GM12878 (cell line): Measurements from ENCODE around the gene TRABD. TPM values are rescaled to one million over a fixed set of nuclear protein-coding genes. Genes with fewer than 3 reads are reported as not detected.

ENCODE experiments used
- ATAC-seq: fragments of 200-7000 bp; cut with Tn5 transposase; 3 replicates; pipeline ENCODE4 v1.9.1; 2020; ENCODE audit warnings: mild to moderate bottlenecking, moderate library complexity
- BruUV-seq: library from RNA; stranded (reverse); fragments of 400-500 nt; replicated peaks from 2 replicates; lab custom pipeline; 2021; lab: Mats Ljungman, UMichigan
- CTCF ChIA-PET: fragments of 300-600 bp; sonication (Branson Sonifier 250); formaldehyde crosslinking; extraction: SDS; loops from one replicate; lab custom pipeline; 2021; ENCODE audit warnings: inconsistent platforms; lab: Yijun Ruan, JAX
- POLR2A ChIA-PET: fragments of 350-600 bp; formaldehyde crosslinking; extraction: SDS; loops from one replicate; lab custom pipeline; 2021; ENCODE audit warnings: inconsistent platforms; lab: Charles Lee
- RAD21 ChIA-PET: fragments of 300-600 bp; sonication (Branson Sonifier 250); formaldehyde crosslinking; loops from one replicate; lab custom pipeline; 2023; ENCODE audit warnings: antibody characterized with exemption; ENCODE audit not compliant: unreplicated experiment; lab: Charles Lee
- SMC1A ChIA-PET: fragments of 300-600 bp; sonication (Branson Sonifier 250); formaldehyde crosslinking; loops from one replicate; lab custom pipeline; 2023; ENCODE audit not compliant: unreplicated experiment, uncharacterized antibody; lab: Charles Lee
- DNase-seq: peaks from one replicate; pipeline ENCODE4 v3.0.0-alpha.2; 2011; ENCODE audit warnings: low read depth, low spot score
- FAIRE-seq: peaks from 3 replicates; lab custom pipeline; 2011; peaks lifted over from hg19 to GRCh38; lab: Jason Lieb, UNC
- H2AFZ ChIP-seq: 2 replicates; pipeline ENCODE4 v1.6.0; 2011; ENCODE audit warnings: low read depth, low read length, control low read depth; ENCODE audit not compliant: control insufficient read depth
- H3K27ac ChIP-seq: 2 replicates; pipeline ENCODE4 v1.5.1; 2011; ENCODE audit warnings: control low read depth; ENCODE audit not compliant: control insufficient read depth, insufficient read depth
- H3K27me3 ChIP-seq, 2 experiments: replicated peaks in 1 of 2; 2 replicates each; pipeline versions ENCODE4 v1.6.0 to v1.6.1; 2011; ENCODE audit warnings: low read length in 1 of 2; ENCODE audit not compliant: control insufficient read depth in 2 of 2, insufficient read depth in 2 of 2
- H3K36me3 ChIP-seq, 2 experiments: 2 replicates each; pipeline ENCODE4 v1.5.1; 2011; ENCODE audit warnings: low read length in 1 of 2; ENCODE audit not compliant: control insufficient read depth in 2 of 2, insufficient read depth in 2 of 2
- H3K4me1 ChIP-seq: 2 replicates; pipeline ENCODE4 v1.6.1; 2011; ENCODE audit warnings: mild to moderate bottlenecking, low read length, moderate library complexity, mixed read lengths; ENCODE audit not compliant: control insufficient read depth, insufficient read depth
- H3K4me2 ChIP-seq: 2 replicates; pipeline ENCODE4 v1.6.0; 2011; ENCODE audit warnings: control low read depth; ENCODE audit not compliant: control insufficient read depth, insufficient read depth
- H3K4me3 ChIP-seq: fragments of 200-600 bp; sonication (generic); 2 replicates; pipeline ENCODE4 v1.5.1; 2016
- H3K79me2 ChIP-seq: 2 replicates; pipeline ENCODE4 v1.6.0; 2011; ENCODE audit warnings: low read length; ENCODE audit not compliant: control insufficient read depth, insufficient read depth
- H3K9ac ChIP-seq: 2 replicates; pipeline ENCODE4 v1.8.0; 2011; ENCODE audit warnings: low read length, control low read depth, mixed read lengths; ENCODE audit not compliant: control insufficient read depth, insufficient read depth
- H3K9me3 ChIP-seq: replicated peaks from 3 replicates; pipeline ENCODE4 v1.5.1; 2011; ENCODE audit warnings: mild to moderate bottlenecking, low read length; ENCODE audit not compliant: control insufficient read depth, insufficient read depth
- H4K20me1 ChIP-seq: 2 replicates; pipeline ENCODE4 v1.6.0; 2011; ENCODE audit not compliant: control insufficient read depth, insufficient read depth
- ATF2 ChIP-seq: IDR thresholded peaks from 2 replicates; pipeline ENCODE4 v1.6.1; 2012; ENCODE audit warnings: low read length, inconsistent platforms
- BACH1 ChIP-seq: fragments of 450-650 bp; IDR thresholded peaks from 2 replicates; pipeline ENCODE4 v1.6.1; 2017; ENCODE audit warnings: mild to moderate bottlenecking, borderline replicate concordance
- CBFB ChIP-seq: IDR thresholded peaks from 2 replicates; pipeline ENCODE4 v1.6.1; 2016; ENCODE audit warnings: antibody characterized with exemption, low read depth
- CHD2 ChIP-seq: IDR thresholded peaks from 2 replicates; pipeline ENCODE4 v1.6.1; 2011; ENCODE audit warnings: low read depth, low read length, improper control_type of control experiment, borderline replicate concordance
- E2F8 ChIP-seq: fragments of 450-650 bp; IDR thresholded peaks from 2 replicates; pipeline ENCODE4 v1.6.1; 2018; ENCODE audit warnings: mild to moderate bottlenecking, low read depth, moderate library complexity; ENCODE audit not compliant: partially characterized antibody
- E4F1 ChIP-seq: fragments of 450-650 bp; IDR thresholded peaks from 2 replicates; pipeline ENCODE4 v1.6.1; 2018; ENCODE audit warnings: borderline replicate concordance, mild to moderate bottlenecking; ENCODE audit not compliant: partially characterized antibody
- FOS ChIP-seq: IDR thresholded peaks from 3 replicates; pipeline ENCODE4 v1.6.1; 2011; ENCODE audit warnings: borderline replicate concordance; ENCODE audit not compliant: insufficient read length; ENCODE audit errors: extremely low read depth
- GATAD2B ChIP-seq: fragments of 450-650 bp; conservative IDR thresholded peaks from 2 replicates; pipeline ENCODE4 v1.6.1; 2017; ENCODE audit warnings: low read depth, mild to moderate bottlenecking, moderate library complexity
- JUND ChIP-seq: IDR thresholded peaks from 2 replicates; pipeline ENCODE4 v1.6.1; 2012; ENCODE audit warnings: low read depth, mild to moderate bottlenecking, low read length, improper control_type of control experiment, moderate library complexity
- PAX8 ChIP-seq: fragments of 450-650 bp; IDR thresholded peaks from 2 replicates; pipeline ENCODE4 v1.6.1; 2017; ENCODE audit warnings: mild to moderate bottlenecking, moderate library complexity
- POLR2AphosphoS2 ChIP-seq: IDR thresholded peaks from 2 replicates; pipeline ENCODE4 v1.6.1; 2011; ENCODE audit warnings: low read depth, mild to moderate bottlenecking, low read length, improper control_type of control experiment, moderate library complexity
- RAD21 ChIP-seq: IDR thresholded peaks from 2 replicates; pipeline ENCODE4 v1.6.1; 2011; ENCODE audit warnings: mild to moderate bottlenecking, low read depth, low read length, moderate library complexity; ENCODE audit not compliant: insufficient read depth
- RELA ChIP-seq: fragments of 450-650 bp; IDR thresholded peaks from 2 replicates; pipeline ENCODE4 v1.8.0; 2014; ENCODE audit warnings: borderline replicate concordance; ENCODE audit not compliant: partially characterized antibody
- SIX5 ChIP-seq: IDR thresholded peaks from 2 replicates; pipeline ENCODE4 v1.6.1; 2011; ENCODE audit warnings: mild to moderate bottlenecking, low read depth, low read length, moderate library complexity; ENCODE audit not compliant: severe bottlenecking
- USF2 ChIP-seq: IDR thresholded peaks from 2 replicates; pipeline ENCODE4 v1.6.1; 2011; ENCODE audit warnings: low read depth, low read length, improper control_type of control experiment, borderline replicate concordance
- WGBS: methylation state at CpG from one replicate; pipeline ENCODE4 v1.1.6; 2016; ENCODE audit warnings: low lambda C conversion rate; ENCODE audit not compliant: insufficient replicate concordance, insufficient coverage; ENCODE audit errors: missing lambda C conversion rate; 5-methylcytosine and 5-hydroxymethylcytosine counted together
- in situ Hi-C: fragments of 300-500 bp; cut with MboI; formaldehyde crosslinking; loops from 9 replicates; pipeline ENCODE4 v1.14.3; 2018; ENCODE audit warnings: mixed read lengths
- intact Hi-C: fragments of 100-400 bp; cut with micrococcal nuclease; formaldehyde crosslinking; loops from one replicate; pipeline ENCODE4 v1.14.2; 2022; ENCODE audit not compliant: unreplicated experiment
- polyA plus RNA-seq, 11 experiments: library from polyadenylated mRNA; depleted of rRNA in 4 of 11; unstranded in 6 of 11; stranded (reverse) in 5 of 11; fragments of >200 nt; fragmentation: Nextera tagmentation in 4 of 11; fragmentation: Illumina TruSeq in 1 of 11; extraction: Ambion mirVana in 4 of 11; extraction: Trizol in 1 of 11; gene quantifications; 1 replicate in 1 of 11; 2 replicates in 10 of 11; pipeline versions ENCODE4 v1.2.1 to v1.2.3, GENCODE V29; 2011 to 2016; ENCODE audit warnings: inconsistent platforms in 2 of 11, missing spikeins in 2 of 11, low read depth in 1 of 11
- total RNA-seq, 4 experiments: library from RNA; depleted of rRNA in 3 of 4; stranded (reverse); fragments of >200 nt in 3 of 4; fragmentation: Illumina TruSeq in 1 of 4; extraction: Trizol in 1 of 4; gene quantifications; 2 replicates each; pipeline versions ENCODE4 v1.2.1 to v1.2.3, GENCODE V29; 2013 to 2021

The TRABD gene
- total and polyA plus RNA-seq, 10 of the 15 experiments (the other 5 are each of a cell fraction or from before 2014, with no cell fraction given), result 0.43 to 116 (median 58.1) TPM

GRCh38 chr22:50180727-50181521 is 4.8 kb upstream of the TRABD start:
- SMC1A ChIA-PET, result no interaction called here
- H2AFZ ChIP-seq, result no peak overlapping the region
- TF ChIP-seq E2F8 (no peak), SIX5 (no peak), RAD21 (no peak), CHD2 (no peak), CBFB (no peak), RELA (no peak), E4F1 (no peak), GATAD2B (no peak), POLR2AphosphoS2 (no peak), BACH1 (no peak), ATF2 (no peak), FOS (no peak), JUND (no peak), PAX8 (no peak), USF2 (no peak)
- TF ChIP-seq, all 136 proteins: peak for 0
- Histone ChIP-seq H3K4me1 (peaks cover 4% of the 10 kb centered on the region), H3K27me3 (no peaks in the 10 kb centered on the region), H3K36me3 (no peaks in the 10 kb centered on the region), H3K9me3 (no peaks in the 10 kb centered on the region), H3K27ac (no peak overlapping the region), H3K9ac (no peak overlapping the region), H3K4me3 (no peak overlapping the region), H3K79me2 (peaks cover 3% of the 10 kb centered on the region), H4K20me1 (no peaks in the 10 kb centered on the region), H3K4me2 (no peak overlapping the region)
- no peak for ATAC-seq
- ChIA-PET POLR2A (interaction anchor here (0.7 kb wide), 1 partner anchor 249 kb away, joined by 3 read pairs; no protein-coding TSS in a partner anchor), RAD21 (no interaction called here), CTCF (no interaction called here)
- FAIRE-seq, result no peak
- no TSS peak for BruUV-seq
- intact Hi-C loops (no loop called here), in situ Hi-C loops (no loop called here)
- DNase-seq, result no peak
- 83% methylated on average over 27 of the region's 27 CpGs for WGBS
